ENCODE data around the gene ALDH5A1. TPM values are rescaled to one million over a fixed set of nuclear protein-coding genes. Genes with fewer than 3 reads are reported as not detected.

The ALDH5A1 gene
- total and polyA plus RNA-seq, 7 donors = 2.4 to 5.0 (median 2.8) TPM

GRCh38 chr6:24493945-24494820, 586 bp upstream of the ALDH5A1 start:
- DNase-seq = no peak
- 14 to 17% methylated on average over 36 of the region's 36 CpGs for WGBS, 2 donors
- Histone ChIP-seq H3K4me1 (peaks cover 0 to 25% (median 12%) of the 10 kb centered on the region in 4 donors), H3K27me3 (no peaks in the 10 kb centered on the region), H3K9me3 (no peaks in the 10 kb centered on the region), H3K36me3 (peaks cover 0 to 6% (median 0%) of the 10 kb centered on the region in 4 donors), H3K27ac (peak overlapping the region; percentile 82 to 89 (median 85)), H3K4me3 (peak overlapping the region; percentile 53 to 67 (median 66))
- intact Hi-C loops (cut with DNase I) = loop anchor here (10.0 kb wide), 2 partner anchors 171 to 281 kb away; partner anchors contain the start of genes ACOT13, GMNN and TDP2
- no peak for TF ChIP-seq POLR2AphosphoS5 (IDR thresholded peaks at IDR 0.05)
- peak in 1 of 4 experiments; percentile 9 for TF ChIP-seq CTCF (IDR thresholded peaks at IDR 0.05)

GRCh38 chr6:24497254-24497970, 2.6 kb downstream of the ALDH5A1 start:
- no peak overlapping the region for H3K27ac ChIP-seq
- intact Hi-C loops (cut with DNase I) = loop anchor here (10.0 kb wide), 2 partner anchors 167 to 277 kb away; partner anchors contain the start of genes ACOT13, GMNN and TDP2
- no peak overlapping the region for H3K4me3 ChIP-seq
- peaks cover 0 to 9% (median 0%) of the 10 kb centered on the region in 4 donors for H3K36me3 ChIP-seq
- TF ChIP-seq EP300 (IDR thresholded peaks at IDR 0.05) = no peak
- TF ChIP-seq POLR2AphosphoS5 (IDR thresholded peaks at IDR 0.05) = no peak
- no peak for TF ChIP-seq CTCF (IDR thresholded peaks at IDR 0.05)
- TF ChIP-seq POLR2A (IDR thresholded peaks at IDR 0.05) = no peak
- H3K4me1 ChIP-seq = peaks cover 0 to 19% (median 12%) of the 10 kb centered on the region in 4 donors
- H3K27me3 ChIP-seq = no peaks in the 10 kb centered on the region
- 92 to 94% methylated on average over 11 of the region's 11 CpGs for WGBS, 2 donors
- DNase-seq = no peak
- H3K9me3 ChIP-seq = no peaks in the 10 kb centered on the region

DNA sequence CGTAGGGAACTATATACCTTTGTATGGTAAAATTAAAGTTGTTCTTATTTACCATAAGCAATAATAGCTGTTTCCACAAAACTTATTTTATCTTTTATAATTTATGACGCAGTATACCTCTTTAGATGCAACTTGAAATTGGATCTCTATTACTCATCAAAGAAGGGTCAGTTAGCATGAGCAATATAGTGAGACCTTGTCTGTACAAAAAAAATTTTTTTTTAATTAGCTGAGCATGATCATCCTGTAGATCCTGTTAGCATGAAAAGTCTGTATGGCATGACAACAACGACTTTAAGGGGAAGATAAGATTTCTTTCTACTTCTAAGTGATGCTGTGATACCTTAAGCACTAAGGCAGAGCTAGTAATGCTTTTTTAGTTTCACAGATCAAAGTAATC, 5.9 kb downstream of the ALDH5A1 start:
- WGBS, 2 donors = 81 to 89% methylated on average over 3 of the region's 3 CpGs
- Histone ChIP-seq H3K36me3 (peaks cover 0 to 42% (median 0%) of the 10 kb centered on the region in 4 donors), H3K9me3 (no peaks in the 10 kb centered on the region), H3K27me3 (no peaks in the 10 kb centered on the region), H3K27ac (no peak overlapping the region), H3K4me1 (peaks cover 0 to 9% (median 6%) of the 10 kb centered on the region in 4 donors), H3K4me3 (no peak overlapping the region)
- TF ChIP-seq EP300 (IDR thresholded peaks at IDR 0.05) = no peak
- no peak for TF ChIP-seq POLR2AphosphoS5 (IDR thresholded peaks at IDR 0.05)
- no peak for TF ChIP-seq CTCF (IDR thresholded peaks at IDR 0.05)
- TF ChIP-seq POLR2A (IDR thresholded peaks at IDR 0.05) = no peak
- no peak for DNase-seq
- intact Hi-C loops (cut with DNase I) = no loop called here

DNA sequence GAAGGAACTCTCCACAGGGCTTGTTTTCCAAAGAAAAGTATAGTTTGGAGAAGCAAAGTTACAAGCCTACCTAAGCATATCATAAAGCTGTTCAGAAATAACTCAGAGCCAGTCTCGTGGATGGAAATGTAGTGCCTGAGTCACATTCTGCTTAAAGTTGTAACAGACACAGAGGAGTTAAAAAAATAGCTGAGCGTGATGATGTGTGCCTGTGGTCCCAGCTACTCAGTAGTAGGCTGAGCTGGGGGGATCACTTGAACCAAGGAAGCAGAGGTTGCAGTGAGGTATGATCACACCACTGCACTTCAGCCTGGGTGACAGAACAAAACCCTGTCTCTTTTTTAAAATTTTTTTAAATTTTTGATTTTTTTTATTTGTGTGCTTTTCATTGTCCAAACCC, 6.6 kb downstream of the ALDH5A1 start:
- Histone ChIP-seq H3K27ac (no peak overlapping the region), H3K27me3 (no peaks in the 10 kb centered on the region), H3K4me3 (no peak overlapping the region), H3K4me1 (peaks cover 0 to 2% (median 0%) of the 10 kb centered on the region in 4 donors), H3K36me3 (peaks cover 0 to 48% (median 0%) of the 10 kb centered on the region in 4 donors), H3K9me3 (no peaks in the 10 kb centered on the region)
- 87 to 92% methylated on average over 2 of the region's 2 CpGs for WGBS, 2 donors
- no peak for TF ChIP-seq CTCF (IDR thresholded peaks at IDR 0.05)
- no peak for TF ChIP-seq POLR2A (IDR thresholded peaks at IDR 0.05)
- no peak for TF ChIP-seq EP300 (IDR thresholded peaks at IDR 0.05)
- TF ChIP-seq POLR2AphosphoS5 (IDR thresholded peaks at IDR 0.05) = no peak
- no peak for DNase-seq
- intact Hi-C loops (cut with DNase I) = no loop called here

All from sigmoid colon (tissue), 7 donors.